ENCODE results near the gene ARHGEF12.

Gene ARHGEF12

GRCh38 chr11:120527111-120527761 is 191.0 kb downstream of the ARHGEF12 start:
- H3K9me3 ChIP-seq = no peaks in the 10 kb centered on the region
- no peak overlapping the region for H3K27ac ChIP-seq
- TF ChIP-seq, protein P1, sequence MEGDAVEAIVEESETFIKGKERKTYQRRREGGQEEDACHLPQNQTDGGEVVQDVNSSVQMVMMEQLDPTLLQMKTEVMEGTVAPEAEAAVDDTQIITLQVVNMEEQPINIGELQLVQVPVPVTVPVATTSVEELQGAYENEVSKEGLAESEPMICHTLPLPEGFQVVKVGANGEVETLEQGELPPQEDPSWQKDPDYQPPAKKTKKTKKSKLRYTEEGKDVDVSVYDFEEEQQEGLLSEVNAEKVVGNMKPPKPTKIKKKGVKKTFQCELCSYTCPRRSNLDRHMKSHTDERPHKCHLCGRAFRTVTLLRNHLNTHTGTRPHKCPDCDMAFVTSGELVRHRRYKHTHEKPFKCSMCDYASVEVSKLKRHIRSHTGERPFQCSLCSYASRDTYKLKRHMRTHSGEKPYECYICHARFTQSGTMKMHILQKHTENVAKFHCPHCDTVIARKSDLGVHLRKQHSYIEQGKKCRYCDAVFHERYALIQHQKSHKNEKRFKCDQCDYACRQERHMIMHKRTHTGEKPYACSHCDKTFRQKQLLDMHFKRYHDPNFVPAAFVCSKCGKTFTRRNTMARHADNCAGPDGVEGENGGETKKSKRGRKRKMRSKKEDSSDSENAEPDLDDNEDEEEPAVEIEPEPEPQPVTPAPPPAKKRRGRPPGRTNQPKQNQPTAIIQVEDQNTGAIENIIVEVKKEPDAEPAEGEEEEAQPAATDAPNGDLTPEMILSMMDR (IDR thresholded peaks at IDR 0.05) = no peak
- H3K36me3 ChIP-seq = no peaks in the 10 kb centered on the region
- no peaks in the 10 kb centered on the region for H3K4me1 ChIP-seq (ENCODE audit: control insufficient read depth in 1 of 2, insufficient read depth in 1 of 2, low read depth in 1 of 2, low read length in 1 of 2)
- peaks cover 47% of the 10 kb centered on the region for H3K27me3 ChIP-seq
- no peak overlapping the region for H3K4me3 ChIP-seq (ENCODE audit: low read depth in 1 of 2, low read length in 1 of 2)

DNA sequence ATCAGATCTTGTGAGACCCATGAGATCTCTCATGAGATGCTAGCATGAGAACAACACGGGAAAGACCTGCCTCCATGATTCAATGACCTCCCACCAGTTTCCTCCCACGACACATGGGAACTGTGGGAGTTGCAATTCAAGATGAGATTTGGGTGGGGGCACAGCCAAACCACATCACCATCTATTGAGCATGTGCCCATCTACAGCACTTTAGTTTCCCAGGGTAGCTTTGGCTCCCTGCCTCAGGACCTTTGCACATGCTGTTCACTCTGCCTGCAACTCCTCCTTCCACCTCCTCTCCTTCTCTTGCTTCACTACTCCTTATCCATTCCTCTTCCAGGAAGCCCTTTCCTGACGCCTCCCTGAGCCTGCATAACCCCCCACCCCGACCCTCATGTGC is 192.5 kb downstream of the ARHGEF12 start:
- TF ChIP-seq, protein P1 (IDR thresholded peaks at IDR 0.05) = no peak
- H3K4me3 ChIP-seq (ENCODE audit: low read depth in 1 of 2, low read length in 1 of 2) = no peak overlapping the region
- H3K9me3 ChIP-seq = no peaks in the 10 kb centered on the region
- peaks cover 32% of the 10 kb centered on the region for H3K27me3 ChIP-seq
- H3K4me1 ChIP-seq (ENCODE audit: control insufficient read depth in 1 of 2, insufficient read depth in 1 of 2, low read depth in 1 of 2, low read length in 1 of 2) = no peaks in the 10 kb centered on the region
- H3K27ac ChIP-seq = no peak overlapping the region
- no peaks in the 10 kb centered on the region for H3K36me3 ChIP-seq

DNA sequence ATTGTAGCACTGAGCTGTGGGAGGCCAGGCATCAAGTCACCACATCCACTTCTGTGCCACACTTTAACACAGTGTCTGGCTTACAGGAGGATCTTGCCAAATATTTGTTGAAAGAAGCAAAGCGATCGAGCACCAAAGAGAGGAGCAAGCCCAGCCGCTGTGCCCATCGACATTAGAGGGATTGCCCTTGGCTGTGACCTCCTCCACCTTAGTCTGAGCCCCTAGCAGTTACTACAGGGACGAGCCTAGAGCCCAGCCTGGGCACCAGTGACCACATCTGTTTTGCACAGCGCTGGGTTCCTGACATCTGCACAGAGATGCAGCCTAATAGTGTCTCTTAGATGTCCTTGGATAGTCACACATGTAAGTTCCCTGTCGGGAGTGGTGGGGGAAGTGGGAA is 193.0 kb downstream of the ARHGEF12 start:
- no peak overlapping the region for H3K27ac ChIP-seq
- H3K4me1 ChIP-seq (ENCODE audit: control insufficient read depth in 1 of 2, insufficient read depth in 1 of 2, low read depth in 1 of 2, low read length in 1 of 2) = no peaks in the 10 kb centered on the region
- peaks cover 27% of the 10 kb centered on the region for H3K27me3 ChIP-seq
- H3K9me3 ChIP-seq = no peaks in the 10 kb centered on the region
- TF ChIP-seq, protein P1 (IDR thresholded peaks at IDR 0.05) = no peak
- no peak overlapping the region for H3K4me3 ChIP-seq (ENCODE audit: low read depth in 1 of 2, low read length in 1 of 2)
- no peaks in the 10 kb centered on the region for H3K36me3 ChIP-seq

DNA sequence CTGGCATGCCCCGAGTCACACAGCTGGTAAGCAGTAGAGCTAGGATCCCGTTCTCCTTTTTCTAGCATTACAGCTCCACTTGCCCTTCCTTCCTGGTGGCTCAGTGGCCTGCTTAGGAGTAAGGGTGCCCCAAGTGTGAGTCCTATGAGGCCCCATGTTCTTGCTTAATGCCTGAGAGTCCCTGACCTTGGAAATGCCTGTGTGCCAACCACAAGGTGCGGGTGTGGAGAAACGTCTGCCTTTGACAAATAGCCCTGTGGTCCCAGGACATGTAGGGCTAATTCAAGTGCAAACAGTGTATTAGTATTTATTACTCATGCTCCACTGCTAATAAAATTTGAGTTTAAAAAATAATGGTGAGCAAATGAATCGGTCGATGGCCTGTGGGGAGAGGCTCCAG is 193.7 kb downstream of the ARHGEF12 start:
- peaks cover 24% of the 10 kb centered on the region for H3K27me3 ChIP-seq
- no peak overlapping the region for H3K27ac ChIP-seq
- no peaks in the 10 kb centered on the region for H3K4me1 ChIP-seq (ENCODE audit: control insufficient read depth in 1 of 2, insufficient read depth in 1 of 2, low read depth in 1 of 2, low read length in 1 of 2)
- H3K9me3 ChIP-seq = no peaks in the 10 kb centered on the region
- TF ChIP-seq, protein P1 (IDR thresholded peaks at IDR 0.05) = no peak
- H3K4me3 ChIP-seq (ENCODE audit: low read depth in 1 of 2, low read length in 1 of 2) = no peak overlapping the region
- no peaks in the 10 kb centered on the region for H3K36me3 ChIP-seq

GRCh38 chr11:120532082-120532831 is 196.0 kb downstream of the ARHGEF12 start:
- Histone ChIP-seq H3K27me3 (peaks cover 15% of the 10 kb centered on the region), H3K4me1 (ENCODE audit: control insufficient read depth in 1 of 2, insufficient read depth in 1 of 2, low read depth in 1 of 2, low read length in 1 of 2) (no peaks in the 10 kb centered on the region), H3K9me3 (no peaks in the 10 kb centered on the region), H3K4me3 (ENCODE audit: low read depth in 1 of 2, low read length in 1 of 2) (no peak overlapping the region), H3K36me3 (no peaks in the 10 kb centered on the region), H3K27ac (no peak overlapping the region)
- TF ChIP-seq, protein P1 (IDR thresholded peaks at IDR 0.05) = no peak
